Spleen (tissue), 11 donors: ENCODE measurements around the gene COL4A1. TPM values are rescaled to one million over a fixed set of nuclear protein-coding genes. Genes with fewer than 3 reads are reported as not detected.

Source experiments
- DNase-seq: peaks from one replicate; pipeline ENCODE4 v3.0.0-alpha.2; 2020
- H3K27ac ChIP-seq, 8 donors: fragments of 200-600 bp; sonication (generic) in 7 of 8; 1 replicate in 4 of 8; 2 replicates in 4 of 8; pipeline versions ENCODE4 v1.5.0 to v1.8.0; 2016 to 2021; ENCODE audit warnings: inconsistent platforms in 4 of 8, mild to moderate bottlenecking in 4 of 8, moderate library complexity in 1 of 8
- H3K27me3 ChIP-seq, 7 donors: fragments of 200-600 bp; sonication (generic) in 6 of 7; replicated peaks in 1 of 7; 1 replicate in 4 of 7; 2 replicates in 3 of 7; pipeline versions ENCODE4 v1.5.0 to v1.8.0; 2016 to 2021; ENCODE audit warnings: inconsistent platforms in 3 of 7, mild to moderate bottlenecking in 1 of 7
- H3K36me3 ChIP-seq, 6 donors: fragments of 200-600 bp; sonication (generic) in 5 of 6; 1 replicate in 4 of 6; 2 replicates in 2 of 6; pipeline versions ENCODE4 v1.5.0 to v1.8.0; 2016 to 2021; ENCODE audit warnings: inconsistent platforms in 2 of 6
- H3K4me1 ChIP-seq, 6 donors: fragments of 200-600 bp; sonication (generic) in 5 of 6; 1 replicate in 3 of 6; 2 replicates in 3 of 6; pipeline versions ENCODE4 v1.5.0 to v1.8.0; 2016 to 2021; ENCODE audit warnings: inconsistent platforms in 3 of 6
- H3K4me3 ChIP-seq, 8 donors: fragments of 200-600 bp; sonication (generic) in 7 of 8; 1 replicate in 4 of 8; 2 replicates in 4 of 8; pipeline versions ENCODE4 v1.5.0 to v1.8.0; 2016 to 2021; ENCODE audit warnings: inconsistent platforms in 4 of 8, mild to moderate bottlenecking in 4 of 8, moderate library complexity in 2 of 8
- H3K9me3 ChIP-seq, 8 donors: fragments of 200-600 bp; sonication (generic) in 7 of 8; 1 replicate in 4 of 8; 2 replicates in 4 of 8; pipeline versions ENCODE4 v1.5.0 to v1.8.0; 2016 to 2021; ENCODE audit warnings: inconsistent platforms in 4 of 8
- POLR2A ChIP-seq, 3 donors: fragments of 450-650 bp; IDR thresholded peaks; one replicate each; pipeline ENCODE4 v1.5.1; 2017; ENCODE audit warnings: antibody characterized with exemption in 3 of 3, mild to moderate bottlenecking in 1 of 3
- POLR2AphosphoS5 ChIP-seq, 3 donors: sonication (generic); formaldehyde crosslinking; IDR thresholded peaks; one replicate each; pipeline ENCODE4 v1.5.1; 2017; ENCODE audit warnings: antibody characterized with exemption in 3 of 3
- WGBS, 5 donors: extraction: QIAGEN DNeasy Blood & Tissue Kit in 3 of 5; methylation state at CpG; one replicate each; pipeline versions ENCODE4 v1.1.5 to v1.1.7; 2013 to 2018; 5-methylcytosine and 5-hydroxymethylcytosine counted together
- intact Hi-C: fragments of 100-400 bp; cut with DNase I; formaldehyde crosslinking; loops from one replicate; pipeline ENCODE4 v1.15.0; 2023; ENCODE audit warnings: low total_unique reads
- polyA plus RNA-seq, 3 donors: library from polyadenylated mRNA; stranded (reverse); fragments of 200-250 nt; gene quantifications; one replicate each; pipeline ENCODE4 v1.2.1, GENCODE V29; 2013
- total RNA-seq, 7 donors: library from RNA; depleted of rRNA in 3 of 7; stranded (reverse); fragments of >200 nt in 3 of 7; fragmentation: NEBNext Ultra II Directional in 4 of 7; extraction: Animal tissue kit (Norgen Biotek cat#: 25700) in 4 of 7; gene quantifications; one replicate each; pipeline versions ENCODE4 v1.1.0 to v1.2.1, GENCODE V29; 2016 to 2021
- TF ChIP-seq, protein P1 (sequence below), 11 experiments: fragments of 200-600 bp in 7 of 11; fragments of 450-650 bp in 4 of 11; sonication (generic) in 4 of 11; IDR thresholded peaks in 8 of 11; conservative IDR thresholded peaks in 3 of 11; 1 replicate in 7 of 11; 2 replicates in 4 of 11; pipeline versions ENCODE4 v1.4.0 to v1.8.0; 2016 to 2021; ENCODE audit warnings: antibody characterized with exemption in 11 of 11, inconsistent platforms in 4 of 11, mild to moderate bottlenecking in 1 of 11
- donor health status: healthy with polysubstance abuse.
- donor health status: DM: no; HTN: no; CAD: no; lungs with moderate emphysema.
- donor health status: DM: no; HTN: no; CAD: no.
- donor health status: Bipolar disorder and iron deficiency.
- donor health status: healthy.
- donor health status: DM: no; HTN: no; CAD: no.
- donor health status: DM: yes; HTN: yes; CAD: no.

COL4A1 gene
- total and polyA plus RNA-seq, 10 donors: 37.9 to 959 (median 340) TPM

DNA sequence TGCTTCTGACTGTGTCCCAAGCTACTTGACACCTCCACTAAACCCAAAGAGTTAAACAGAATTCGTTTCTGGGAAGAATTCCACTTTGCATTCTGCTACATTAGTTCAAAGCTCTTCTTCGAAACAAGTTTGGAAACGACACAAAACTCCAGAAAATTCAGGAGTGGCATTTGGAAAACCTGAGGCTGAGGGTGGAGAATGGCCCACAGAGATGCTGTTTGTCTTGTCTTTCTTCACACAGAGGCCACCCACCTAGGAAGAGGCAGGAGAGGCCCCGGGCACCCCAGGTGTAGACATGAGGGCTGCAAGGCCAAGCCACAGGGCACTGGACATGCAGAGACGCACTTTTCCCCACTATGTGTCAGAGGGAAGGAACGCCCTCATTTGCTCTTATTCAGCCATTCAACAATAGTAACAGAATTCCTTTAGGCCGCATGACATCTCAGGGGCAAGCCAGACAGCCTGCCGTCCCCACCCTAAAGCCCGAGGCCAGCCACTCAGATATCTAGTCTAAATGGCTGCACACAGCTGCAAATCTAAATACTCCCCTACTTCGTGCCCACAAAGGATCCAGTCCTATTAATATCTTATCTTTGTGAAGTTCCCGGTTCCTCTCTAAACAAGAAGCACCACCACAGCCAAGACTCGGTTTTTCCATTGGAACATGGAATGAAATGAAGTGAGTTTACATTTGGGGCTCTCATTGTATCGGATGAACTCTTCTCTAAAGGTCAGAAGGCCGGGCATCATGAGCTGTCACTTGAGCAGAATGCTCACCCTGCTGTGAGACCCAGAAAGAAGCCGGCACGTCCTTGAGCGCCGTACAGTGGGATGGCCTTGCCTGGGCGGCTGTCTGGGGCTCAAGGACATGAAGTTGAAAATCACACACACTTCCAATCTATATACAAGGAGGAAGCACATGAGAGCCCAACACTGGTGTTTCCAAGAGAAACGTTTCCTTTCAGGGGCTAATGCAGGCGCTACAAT is 19.8 kb downstream of the COL4A1 start:
- H3K27me3 ChIP-seq: no peaks in the 10 kb centered on the region
- H3K9me3 ChIP-seq: no peaks in the 10 kb centered on the region
- peak overlapping the region in 7 of 8 donors; percentile 31 to 72 (median 59) for H3K27ac ChIP-seq
- intact Hi-C loops: no loop called here
- TF ChIP-seq POLR2AphosphoS5 (IDR thresholded peaks at IDR 0.05): peak in 2 of 3 donors; percentile 8 to 48
- no peak for TF ChIP-seq POLR2A (IDR thresholded peaks at IDR 0.05)
- no peak for DNase-seq
- WGBS, 5 donors: 50 to 69% (median 58%) methylated on average over 21 of the region's 21 CpGs
- H3K4me1 ChIP-seq: peaks cover 4 to 51% (median 24%) of the 10 kb centered on the region in 6 donors
- H3K4me3 ChIP-seq: no peak overlapping the region
- peaks cover 0 to 12% (median 0%) of the 10 kb centered on the region in 6 donors for H3K36me3 ChIP-seq

DNA sequence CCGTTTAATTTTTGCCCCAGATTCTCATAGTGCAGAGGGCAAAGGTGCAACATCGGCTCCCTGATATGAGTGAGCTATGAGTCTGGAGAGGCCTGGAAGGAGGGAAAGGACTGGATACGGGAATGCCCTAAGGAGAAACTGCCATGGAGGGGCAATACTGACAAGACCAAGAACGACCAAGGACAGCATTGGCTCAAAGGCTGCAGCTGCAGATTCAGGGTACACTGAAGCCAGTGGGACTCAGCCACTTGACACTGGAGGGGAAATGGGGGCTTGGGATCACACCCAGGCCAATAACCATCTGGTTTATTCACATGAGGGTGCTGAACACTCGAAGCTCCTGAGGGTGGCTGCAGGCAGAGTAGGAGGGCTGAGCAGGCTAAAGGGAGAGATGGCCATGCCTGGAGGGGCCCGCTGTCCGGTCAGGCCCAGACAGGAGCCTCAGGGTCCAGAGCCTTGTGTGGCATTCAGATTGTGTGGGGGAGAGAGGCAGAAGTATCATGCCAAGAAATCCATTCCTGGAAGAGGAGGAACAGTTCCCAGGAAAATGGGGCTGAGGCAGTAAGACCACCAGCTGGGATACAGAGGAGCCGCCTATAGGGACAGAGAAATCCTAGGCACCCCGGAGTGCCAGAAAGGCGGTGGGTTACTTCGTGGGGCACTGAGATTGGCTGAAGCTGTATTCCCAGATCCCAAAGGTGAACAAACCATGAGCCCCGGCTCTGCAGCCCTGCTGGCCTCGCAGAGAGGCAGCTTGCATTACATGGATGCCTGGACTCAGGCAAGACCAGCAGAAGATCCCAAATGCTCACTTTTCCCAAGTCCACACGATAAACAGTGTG is 20.7 kb downstream of the COL4A1 start:
- Histone ChIP-seq H3K4me1 (peaks cover 0 to 51% (median 22%) of the 10 kb centered on the region in 6 donors), H3K4me3 (no peak overlapping the region), H3K27me3 (no peaks in the 10 kb centered on the region), H3K9me3 (no peaks in the 10 kb centered on the region), H3K36me3 (peaks cover 0 to 12% (median 0%) of the 10 kb centered on the region in 6 donors), H3K27ac (peak overlapping the region in 7 of 8 donors; percentile 30 to 72 (median 59))
- intact Hi-C loops: no loop called here
- DNase-seq: no peak
- 73 to 88% (median 77%) methylated on average over 14 of the region's 14 CpGs for WGBS, 5 donors
- TF ChIP-seq, protein P1, sequence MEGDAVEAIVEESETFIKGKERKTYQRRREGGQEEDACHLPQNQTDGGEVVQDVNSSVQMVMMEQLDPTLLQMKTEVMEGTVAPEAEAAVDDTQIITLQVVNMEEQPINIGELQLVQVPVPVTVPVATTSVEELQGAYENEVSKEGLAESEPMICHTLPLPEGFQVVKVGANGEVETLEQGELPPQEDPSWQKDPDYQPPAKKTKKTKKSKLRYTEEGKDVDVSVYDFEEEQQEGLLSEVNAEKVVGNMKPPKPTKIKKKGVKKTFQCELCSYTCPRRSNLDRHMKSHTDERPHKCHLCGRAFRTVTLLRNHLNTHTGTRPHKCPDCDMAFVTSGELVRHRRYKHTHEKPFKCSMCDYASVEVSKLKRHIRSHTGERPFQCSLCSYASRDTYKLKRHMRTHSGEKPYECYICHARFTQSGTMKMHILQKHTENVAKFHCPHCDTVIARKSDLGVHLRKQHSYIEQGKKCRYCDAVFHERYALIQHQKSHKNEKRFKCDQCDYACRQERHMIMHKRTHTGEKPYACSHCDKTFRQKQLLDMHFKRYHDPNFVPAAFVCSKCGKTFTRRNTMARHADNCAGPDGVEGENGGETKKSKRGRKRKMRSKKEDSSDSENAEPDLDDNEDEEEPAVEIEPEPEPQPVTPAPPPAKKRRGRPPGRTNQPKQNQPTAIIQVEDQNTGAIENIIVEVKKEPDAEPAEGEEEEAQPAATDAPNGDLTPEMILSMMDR (IDR thresholded peaks at IDR 0.05 in 8 of 11, conservative IDR thresholded peaks at IDR 0.05 in 3 of 11): no peak
- TF ChIP-seq POLR2AphosphoS5 (IDR thresholded peaks at IDR 0.05): peak in 2 of 3 donors; percentile 15 to 27

DNA sequence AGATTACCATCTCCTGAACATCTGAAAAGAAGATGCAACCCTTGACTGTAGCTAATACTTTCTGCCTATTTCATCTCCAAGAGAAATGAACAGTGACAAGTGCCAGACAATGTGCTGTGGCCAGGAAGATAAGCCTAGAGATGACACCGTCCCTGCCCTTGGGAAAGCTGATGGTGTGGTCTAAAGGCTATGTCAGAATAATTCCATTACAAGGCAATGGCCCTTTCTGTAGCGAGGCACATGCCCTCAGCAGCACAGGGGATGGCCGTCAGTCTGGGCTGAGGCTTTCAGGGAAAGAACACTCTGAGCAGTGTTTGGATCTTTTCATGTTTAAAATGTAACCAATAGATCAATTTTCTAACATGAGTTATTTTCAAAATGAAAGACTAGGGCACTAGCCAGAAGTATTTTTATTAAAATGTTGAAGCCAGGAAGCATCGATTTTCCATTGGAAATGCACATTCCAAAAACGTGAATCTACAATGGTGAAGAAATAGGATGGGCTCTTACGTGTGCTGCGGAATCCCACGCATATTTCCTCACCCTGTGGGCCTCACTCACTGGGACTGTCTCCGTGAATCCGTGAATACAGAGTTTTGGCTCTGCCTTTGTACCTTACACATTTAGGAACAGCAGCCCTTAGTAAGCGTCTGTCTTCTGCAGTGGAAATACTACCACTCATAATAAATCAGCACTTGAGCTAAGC is 22.0 kb downstream of the COL4A1 start:
- Histone ChIP-seq H3K27me3 (no peaks in the 10 kb centered on the region), H3K4me3 (no peak overlapping the region), H3K27ac (peak overlapping the region in 2 of 8 donors; percentile 3 to 42), H3K4me1 (peaks cover 0 to 53% (median 19%) of the 10 kb centered on the region in 6 donors), H3K9me3 (no peaks in the 10 kb centered on the region), H3K36me3 (peaks cover 0 to 12% (median 0%) of the 10 kb centered on the region in 6 donors)
- DNase-seq: no peak
- peak in 1 of 3 donors; percentile 10 for TF ChIP-seq POLR2AphosphoS5 (IDR thresholded peaks at IDR 0.05)
- TF ChIP-seq, protein P1 (IDR thresholded peaks at IDR 0.05 in 8 of 11, conservative IDR thresholded peaks at IDR 0.05 in 3 of 11): no peak
- intact Hi-C loops: no loop called here
- 76 to 91% (median 83%) methylated on average over 11 of the region's 11 CpGs for WGBS, 5 donors
